Ishikawa (cell line): ENCODE measurements around the gene TGIF2.

ENCODE experiments used
- CEBPB ChIP-seq: IDR thresholded peaks from 2 replicates; pipeline ENCODE4 v1.6.1; 2012
- CREB1 ChIP-seq: IDR thresholded peaks from 2 replicates; pipeline ENCODE4 v1.6.1; 2012; ENCODE audit warnings: low read depth
- EGR1 ChIP-seq: IDR thresholded peaks from 2 replicates; pipeline ENCODE4 v1.6.1; 2012
- EP300 ChIP-seq: IDR thresholded peaks from 2 replicates; pipeline ENCODE4 v1.6.1; 2012; ENCODE audit warnings: borderline replicate concordance
- FOXM1 ChIP-seq: IDR thresholded peaks from 2 replicates; pipeline ENCODE4 v1.6.1; 2012; ENCODE audit warnings: low read depth, borderline replicate concordance
- NFIC ChIP-seq: IDR thresholded peaks from 2 replicates; pipeline ENCODE4 v1.6.1; 2012
- RAD21 ChIP-seq: IDR thresholded peaks from 2 replicates; pipeline ENCODE4 v1.6.1; 2012; ENCODE audit warnings: low read depth
- TAF1 ChIP-seq: IDR thresholded peaks from 2 replicates; pipeline ENCODE4 v1.6.1; 2012; ENCODE audit warnings: low read depth, mild to moderate bottlenecking
- TCF12 ChIP-seq: IDR thresholded peaks from 2 replicates; pipeline ENCODE4 v1.6.1; 2012; ENCODE audit warnings: low read depth
- TEAD4 ChIP-seq: IDR thresholded peaks from 2 replicates; pipeline ENCODE4 v1.6.1; 2012
- YY1 ChIP-seq: IDR thresholded peaks from 2 replicates; pipeline ENCODE4 v1.6.1; 2012; ENCODE audit warnings: low read depth
- ZBTB7A ChIP-seq: IDR thresholded peaks from 2 replicates; pipeline ENCODE4 v1.6.1; 2012; ENCODE audit warnings: low read depth
- TF ChIP-seq, protein P1 (sequence below): IDR thresholded peaks from 2 replicates; pipeline ENCODE4 v1.6.1; 2012
- TF ChIP-seq, protein P2 (sequence below): IDR thresholded peaks from 2 replicates; pipeline ENCODE4 v1.6.1; 2012
- TF ChIP-seq, protein P3 (sequence below): IDR thresholded peaks from 2 replicates; pipeline ENCODE4 v1.6.1; 2012; ENCODE audit warnings: low read depth, mild to moderate bottlenecking

TGIF2 gene

DNA sequence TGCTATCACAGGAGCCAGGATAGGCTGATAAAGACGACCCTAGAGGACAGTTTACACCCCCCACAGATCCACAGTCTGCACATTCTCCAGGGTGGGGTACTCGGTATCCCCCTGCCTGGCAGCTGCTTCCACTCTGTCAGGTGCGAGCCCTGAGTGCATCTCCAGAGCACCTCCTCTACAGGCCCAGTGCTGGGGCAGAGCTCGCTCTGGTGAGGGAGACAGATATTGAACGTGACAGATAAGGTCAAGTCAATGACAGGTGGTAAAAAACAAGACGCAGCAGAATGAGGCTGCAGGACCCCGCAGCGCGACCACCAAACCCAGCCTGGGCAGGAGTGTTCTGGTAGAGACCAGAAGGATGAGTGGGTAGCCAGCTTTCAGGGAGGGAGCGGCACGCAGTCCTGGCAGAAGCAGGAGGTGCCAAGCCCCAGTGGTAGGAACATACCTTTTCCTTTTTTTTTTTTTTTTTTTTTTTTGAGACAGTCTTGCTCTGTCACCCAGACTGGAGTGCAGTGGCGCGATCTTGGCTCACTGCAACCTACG, 44.5 kb upstream of the TGIF2 start:
- TF ChIP-seq, protein P1, sequence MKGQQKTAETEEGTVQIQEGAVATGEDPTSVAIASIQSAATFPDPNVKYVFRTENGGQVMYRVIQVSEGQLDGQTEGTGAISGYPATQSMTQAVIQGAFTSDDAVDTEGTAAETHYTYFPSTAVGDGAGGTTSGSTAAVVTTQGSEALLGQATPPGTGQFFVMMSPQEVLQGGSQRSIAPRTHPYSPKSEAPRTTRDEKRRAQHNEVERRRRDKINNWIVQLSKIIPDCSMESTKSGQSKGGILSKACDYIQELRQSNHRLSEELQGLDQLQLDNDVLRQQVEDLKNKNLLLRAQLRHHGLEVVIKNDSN: no peak
- TF ChIP-seq CEBPB: no peak
- TF ChIP-seq FOXM1: no peak
- no peak for TF ChIP-seq YY1
- no peak for TF ChIP-seq EP300
- TF ChIP-seq, protein P2, sequence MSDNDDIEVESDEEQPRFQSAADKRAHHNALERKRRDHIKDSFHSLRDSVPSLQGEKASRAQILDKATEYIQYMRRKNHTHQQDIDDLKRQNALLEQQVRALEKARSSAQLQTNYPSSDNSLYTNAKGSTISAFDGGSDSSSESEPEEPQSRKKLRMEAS: no peak

DNA sequence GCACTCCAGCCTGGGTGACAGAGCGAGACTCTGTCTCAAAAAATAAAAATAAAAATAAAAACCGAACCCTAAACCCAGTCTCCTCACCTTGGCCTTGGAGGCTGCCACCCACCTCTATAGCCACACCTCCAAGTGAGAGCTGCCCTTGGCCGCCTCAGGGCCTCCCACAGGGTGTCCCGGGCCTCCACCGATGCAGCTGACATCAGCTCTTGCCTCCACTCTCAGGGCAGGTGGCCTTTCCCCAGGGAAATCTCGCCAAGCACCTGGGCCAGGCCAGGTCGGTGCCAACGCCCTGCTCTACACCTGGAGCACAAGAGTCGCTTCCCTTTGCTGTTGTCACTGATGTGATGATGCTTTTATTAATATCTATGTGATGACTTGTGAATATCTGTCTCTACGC, 41.0 kb upstream of the TGIF2 start:
- no peak for TF ChIP-seq EP300
- no peak for TF ChIP-seq RAD21
- no peak for TF ChIP-seq TAF1
- TF ChIP-seq, protein P3, sequence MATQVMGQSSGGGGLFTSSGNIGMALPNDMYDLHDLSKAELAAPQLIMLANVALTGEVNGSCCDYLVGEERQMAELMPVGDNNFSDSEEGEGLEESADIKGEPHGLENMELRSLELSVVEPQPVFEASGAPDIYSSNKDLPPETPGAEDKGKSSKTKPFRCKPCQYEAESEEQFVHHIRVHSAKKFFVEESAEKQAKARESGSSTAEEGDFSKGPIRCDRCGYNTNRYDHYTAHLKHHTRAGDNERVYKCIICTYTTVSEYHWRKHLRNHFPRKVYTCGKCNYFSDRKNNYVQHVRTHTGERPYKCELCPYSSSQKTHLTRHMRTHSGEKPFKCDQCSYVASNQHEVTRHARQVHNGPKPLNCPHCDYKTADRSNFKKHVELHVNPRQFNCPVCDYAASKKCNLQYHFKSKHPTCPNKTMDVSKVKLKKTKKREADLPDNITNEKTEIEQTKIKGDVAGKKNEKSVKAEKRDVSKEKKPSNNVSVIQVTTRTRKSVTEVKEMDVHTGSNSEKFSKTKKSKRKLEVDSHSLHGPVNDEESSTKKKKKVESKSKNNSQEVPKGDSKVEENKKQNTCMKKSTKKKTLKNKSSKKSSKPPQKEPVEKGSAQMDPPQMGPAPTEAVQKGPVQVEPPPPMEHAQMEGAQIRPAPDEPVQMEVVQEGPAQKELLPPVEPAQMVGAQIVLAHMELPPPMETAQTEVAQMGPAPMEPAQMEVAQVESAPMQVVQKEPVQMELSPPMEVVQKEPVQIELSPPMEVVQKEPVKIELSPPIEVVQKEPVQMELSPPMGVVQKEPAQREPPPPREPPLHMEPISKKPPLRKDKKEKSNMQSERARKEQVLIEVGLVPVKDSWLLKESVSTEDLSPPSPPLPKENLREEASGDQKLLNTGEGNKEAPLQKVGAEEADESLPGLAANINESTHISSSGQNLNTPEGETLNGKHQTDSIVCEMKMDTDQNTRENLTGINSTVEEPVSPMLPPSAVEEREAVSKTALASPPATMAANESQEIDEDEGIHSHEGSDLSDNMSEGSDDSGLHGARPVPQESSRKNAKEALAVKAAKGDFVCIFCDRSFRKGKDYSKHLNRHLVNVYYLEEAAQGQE: no peak
- TF ChIP-seq, protein P1: no peak
- no peak for TF ChIP-seq TEAD4
- TF ChIP-seq ZBTB7A: no peak
- no peak for TF ChIP-seq FOXM1
- no peak for TF ChIP-seq CEBPB
- TF ChIP-seq EGR1: no peak

DNA sequence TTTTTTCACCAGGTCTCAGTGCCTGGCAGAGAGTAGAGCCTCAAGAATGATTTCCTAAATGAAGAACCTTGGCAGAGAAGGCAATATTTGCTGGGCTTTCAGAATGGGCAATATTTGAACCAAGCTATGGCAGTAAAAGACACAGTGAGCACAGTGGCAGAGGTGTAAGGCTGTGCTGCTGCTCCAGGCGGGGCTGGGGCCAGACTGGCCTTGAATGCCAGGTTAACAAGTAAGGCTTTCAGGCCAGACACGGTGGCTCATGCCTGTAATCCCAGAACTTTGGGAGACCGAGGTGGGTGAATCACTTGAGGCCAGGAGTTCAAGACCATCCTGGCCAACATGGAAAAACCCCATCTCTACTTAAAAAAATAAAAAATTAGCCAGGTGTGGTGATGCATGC, 40.6 kb upstream of the TGIF2 start:
- TF ChIP-seq NFIC: no peak
- TF ChIP-seq, protein P2: no peak
- TF ChIP-seq CREB1: no peak
- TF ChIP-seq YY1: no peak
- no peak for TF ChIP-seq EP300
- TF ChIP-seq, protein P3: no peak
- no peak for TF ChIP-seq FOXM1
- TF ChIP-seq, protein P1: no peak
- TF ChIP-seq TAF1: no peak
- TF ChIP-seq ZBTB7A: no peak
- no peak for TF ChIP-seq TEAD4
- no peak for TF ChIP-seq TCF12
- TF ChIP-seq RAD21: no peak
- no peak for TF ChIP-seq CEBPB
- TF ChIP-seq EGR1: no peak

DNA sequence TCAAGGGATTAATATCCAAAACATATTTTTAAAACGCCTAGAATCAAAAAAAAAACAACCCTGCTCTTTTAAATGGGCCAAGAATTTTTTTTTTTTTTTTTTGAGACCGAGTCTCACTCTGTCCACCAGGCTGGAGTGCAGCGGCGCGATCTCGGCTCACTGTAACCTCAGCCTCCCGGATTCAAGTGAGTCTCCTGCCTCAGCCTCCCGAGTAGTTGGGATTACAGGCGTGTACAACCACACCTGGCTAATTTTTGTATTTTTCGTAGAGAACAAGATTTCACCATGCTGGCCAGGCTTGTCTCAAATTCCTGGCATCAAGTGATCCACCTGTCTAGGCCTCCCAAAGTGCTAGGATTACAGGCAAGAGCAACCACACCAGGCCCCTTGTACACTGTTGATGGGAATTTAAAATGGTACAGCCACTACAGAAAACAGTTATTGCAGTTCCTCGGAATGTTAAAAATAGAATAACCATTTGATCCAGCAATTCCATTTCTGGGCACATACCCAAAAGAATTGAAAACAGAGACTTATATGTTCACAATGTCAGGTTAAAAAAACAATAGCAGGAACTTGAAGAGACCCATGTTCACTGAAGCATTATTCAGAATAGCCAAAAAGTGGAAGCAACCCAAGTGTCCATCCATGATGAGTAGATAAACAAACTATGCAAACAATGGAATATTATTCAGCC, 35.2 kb upstream of the TGIF2 start:
- TF ChIP-seq, protein P1: no peak
- no peak for TF ChIP-seq TCF12
- TF ChIP-seq YY1: no peak
- TF ChIP-seq NFIC: no peak
- TF ChIP-seq CREB1: no peak

DNA sequence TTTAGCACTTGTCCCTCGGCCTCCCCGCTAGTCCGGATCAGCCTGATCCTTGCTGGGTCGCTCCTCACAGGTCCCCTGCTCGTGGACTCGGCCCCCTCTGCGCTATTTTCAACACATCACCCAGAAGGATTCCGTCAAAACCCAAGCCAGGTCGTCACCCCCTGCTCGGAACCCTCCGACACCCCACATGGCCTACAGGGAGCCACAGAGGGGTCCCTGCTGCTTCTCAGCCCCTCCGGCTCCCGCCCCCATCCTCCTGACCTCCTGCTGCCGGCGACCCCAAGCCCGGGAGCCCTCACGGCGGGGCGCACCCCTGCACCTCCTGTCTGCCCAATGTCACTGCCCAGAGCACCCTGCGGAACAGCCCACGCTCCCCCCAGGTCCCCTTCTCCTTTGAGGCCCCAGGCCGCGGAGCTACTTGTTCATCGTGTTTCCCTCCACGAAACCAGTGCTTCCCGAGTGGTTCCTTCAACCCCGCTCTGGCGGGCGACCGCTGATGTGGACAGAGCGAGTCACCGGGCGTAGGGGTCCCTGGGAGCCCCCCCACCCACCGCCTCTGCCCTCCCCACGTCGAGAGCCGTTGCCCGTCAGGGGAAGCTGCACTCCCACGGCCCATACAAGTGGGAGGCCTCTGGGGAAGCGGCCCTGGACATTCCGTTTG, 32.7 kb upstream of the TGIF2 start:
- no peak for TF ChIP-seq TAF1
- TF ChIP-seq ZBTB7A: no peak
- no peak for TF ChIP-seq CEBPB
- no peak for TF ChIP-seq EP300
- TF ChIP-seq TCF12: no peak
- TF ChIP-seq FOXM1: no peak
- TF ChIP-seq, protein P2: no peak
- TF ChIP-seq, protein P1: no peak
- no peak for TF ChIP-seq YY1
- no peak for TF ChIP-seq RAD21
- no peak for TF ChIP-seq TEAD4
- TF ChIP-seq CREB1: no peak
- TF ChIP-seq EGR1: no peak
- TF ChIP-seq, protein P3: no peak
